GM18867 (cell line): ENCODE measurements around the gene TGFBR2.

Experiments used
- ATAC-seq: cut with Tn5 transposase; IDR thresholded peaks from one replicate; pipeline ENCODE4 v1.9.1; 2021; ENCODE audit warnings: mild to moderate bottlenecking, moderate library complexity; ENCODE audit not compliant: unreplicated experiment

The TGFBR2 gene

DNA sequence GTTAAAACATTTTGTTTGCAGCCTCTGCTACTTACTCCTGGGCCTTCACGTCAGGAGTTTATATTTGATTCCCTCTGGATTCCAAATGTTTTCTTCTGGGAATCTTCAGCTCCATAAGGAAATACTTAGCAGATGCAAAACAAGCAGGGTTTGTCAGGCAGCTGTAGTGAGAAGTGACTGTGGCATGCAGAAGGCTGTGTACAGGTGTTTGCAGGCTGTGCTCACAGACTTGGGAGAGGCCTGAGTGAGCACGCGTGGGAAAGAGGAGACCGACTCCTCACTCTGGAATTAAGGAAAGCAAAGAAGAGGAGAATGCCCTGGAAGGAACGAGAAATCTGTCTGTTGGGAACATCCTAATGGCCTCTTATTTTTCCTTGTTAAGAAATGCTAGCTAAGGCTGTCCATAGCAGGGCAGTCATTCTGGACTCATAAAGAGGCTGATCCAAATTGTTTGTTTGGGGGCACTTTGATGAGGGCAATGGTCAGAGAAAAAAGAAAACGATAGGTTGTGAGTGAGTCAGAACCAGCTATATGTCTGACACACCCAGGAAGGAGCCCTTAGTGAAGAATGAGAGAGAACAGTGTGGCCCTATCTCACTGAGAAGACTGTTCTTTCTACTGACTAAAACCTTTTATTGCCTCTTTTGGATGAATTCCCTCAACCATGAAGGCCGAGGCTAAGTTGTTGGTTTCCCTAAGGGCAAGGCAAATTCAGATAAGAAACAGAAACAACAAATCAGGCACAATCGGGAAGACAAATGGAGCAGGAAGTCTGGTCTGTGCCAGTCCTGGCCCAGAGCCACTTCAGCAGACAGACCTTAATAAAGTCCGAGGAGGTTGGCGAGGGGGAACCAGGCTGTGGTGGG, 82.6 kb downstream of the TGFBR2 start:
- no peak for ATAC-seq

GRCh38 chr3:30690199-30690598, 83.8 kb downstream of the TGFBR2 start:
- ATAC-seq, result no peak

DNA sequence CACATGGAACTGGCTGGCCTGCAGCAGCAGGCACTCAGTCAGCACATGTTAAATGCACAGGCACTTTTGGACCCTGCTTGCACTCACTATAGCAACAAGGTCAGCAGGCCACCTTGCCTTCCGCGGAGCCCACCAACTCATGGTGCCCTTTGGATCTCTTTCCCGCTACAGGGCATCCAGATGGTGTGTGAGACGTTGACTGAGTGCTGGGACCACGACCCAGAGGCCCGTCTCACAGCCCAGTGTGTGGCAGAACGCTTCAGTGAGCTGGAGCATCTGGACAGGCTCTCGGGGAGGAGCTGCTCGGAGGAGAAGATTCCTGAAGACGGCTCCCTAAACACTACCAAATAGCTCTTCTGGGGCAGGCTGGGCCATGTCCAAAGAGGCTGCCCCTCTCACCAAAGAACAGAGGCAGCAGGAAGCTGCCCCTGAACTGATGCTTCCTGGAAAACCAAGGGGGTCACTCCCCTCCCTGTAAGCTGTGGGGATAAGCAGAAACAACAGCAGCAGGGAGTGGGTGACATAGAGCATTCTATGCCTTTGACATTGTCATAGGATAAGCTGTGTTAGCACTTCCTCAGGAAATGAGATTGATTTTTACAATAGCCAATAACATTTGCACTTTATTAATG, 85.0 kb downstream of the TGFBR2 start:
- ATAC-seq, result no peak

GRCh38 chr3:30691944-30692343, 85.5 kb downstream of the TGFBR2 start:
- ATAC-seq, result no peak

DNA sequence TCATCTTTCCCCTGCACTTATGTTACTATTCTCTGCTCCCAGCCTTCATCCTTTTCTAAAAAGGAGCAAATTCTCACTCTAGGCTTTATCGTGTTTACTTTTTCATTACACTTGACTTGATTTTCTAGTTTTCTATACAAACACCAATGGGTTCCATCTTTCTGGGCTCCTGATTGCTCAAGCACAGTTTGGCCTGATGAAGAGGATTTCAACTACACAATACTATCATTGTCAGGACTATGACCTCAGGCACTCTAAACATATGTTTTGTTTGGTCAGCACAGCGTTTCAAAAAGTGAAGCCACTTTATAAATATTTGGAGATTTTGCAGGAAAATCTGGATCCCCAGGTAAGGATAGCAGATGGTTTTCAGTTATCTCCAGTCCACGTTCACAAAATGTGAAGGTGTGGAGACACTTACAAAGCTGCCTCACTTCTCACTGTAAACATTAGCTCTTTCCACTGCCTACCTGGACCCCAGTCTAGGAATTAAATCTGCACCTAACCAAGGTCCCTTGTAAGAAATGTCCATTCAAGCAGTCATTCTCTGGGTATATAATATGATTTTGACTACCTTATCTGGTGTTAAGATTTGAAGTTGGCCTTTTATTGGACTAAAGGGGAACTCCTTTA, 86.2 kb downstream of the TGFBR2 start:
- ATAC-seq, result no peak

- ATAC-seq, result peak; percentile 95
Measured at GRCh38 chr3:30693470-30694120, 87.2 kb downstream of the TGFBR2 start.

DNA sequence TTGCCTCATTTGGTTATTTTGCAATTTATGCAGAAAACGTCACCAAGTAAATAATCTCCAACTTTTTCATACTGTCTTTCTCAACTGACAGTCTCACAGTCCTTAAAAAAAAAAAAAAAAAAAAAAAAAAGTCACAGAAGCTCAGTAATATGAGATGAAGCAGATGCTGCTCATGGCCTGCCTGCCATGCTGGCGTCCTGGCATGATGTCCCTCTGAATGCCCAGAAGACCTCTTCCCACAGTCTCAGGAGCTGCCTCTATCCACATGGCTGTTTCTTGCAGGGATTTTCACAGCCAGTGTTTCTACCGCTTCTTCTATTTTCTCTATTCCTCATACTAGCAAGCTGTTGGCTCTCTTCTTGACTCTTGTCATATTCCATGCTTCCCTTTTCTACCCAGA, 87.7 kb downstream of the TGFBR2 start:
- ATAC-seq, result no peak

GRCh38 chr3:30694668-30695067, 88.3 kb downstream of the TGFBR2 start:
- no peak for ATAC-seq

DNA sequence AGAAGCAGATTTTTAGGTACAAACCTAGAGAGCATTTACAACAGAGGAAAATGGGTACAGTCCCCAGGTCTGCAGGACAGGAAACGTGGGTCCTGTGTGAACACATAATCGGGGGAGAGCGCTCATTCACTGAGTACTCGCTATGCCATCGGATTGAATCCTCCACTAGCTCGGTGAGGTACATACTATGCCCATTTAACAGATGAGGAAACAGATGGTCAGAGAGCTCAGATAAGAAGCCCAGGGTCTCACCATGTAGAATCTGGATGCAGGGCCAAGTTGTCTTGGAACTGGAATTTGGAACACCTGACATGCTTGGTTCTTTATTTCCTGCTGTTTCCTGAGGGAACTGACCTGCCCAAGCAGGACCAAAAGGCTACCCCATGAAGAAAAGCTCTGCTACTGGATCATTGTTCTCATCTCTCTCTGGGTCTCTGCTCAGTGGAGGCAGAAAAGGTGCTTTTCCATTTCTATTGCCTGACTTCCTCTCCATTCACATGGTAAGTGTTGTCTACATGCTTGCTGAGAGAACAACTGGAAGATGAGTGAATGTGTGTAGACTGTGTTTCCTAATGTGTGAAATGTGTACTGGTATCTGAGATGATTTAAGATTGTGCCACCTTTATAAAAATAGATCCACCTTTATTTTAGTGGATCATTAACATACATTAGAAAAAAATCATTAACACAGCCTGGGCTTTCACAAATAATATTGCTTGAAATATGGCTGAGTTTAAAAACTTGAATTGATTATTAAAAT, 89.1 kb downstream of the TGFBR2 start:
- no peak for ATAC-seq

DNA sequence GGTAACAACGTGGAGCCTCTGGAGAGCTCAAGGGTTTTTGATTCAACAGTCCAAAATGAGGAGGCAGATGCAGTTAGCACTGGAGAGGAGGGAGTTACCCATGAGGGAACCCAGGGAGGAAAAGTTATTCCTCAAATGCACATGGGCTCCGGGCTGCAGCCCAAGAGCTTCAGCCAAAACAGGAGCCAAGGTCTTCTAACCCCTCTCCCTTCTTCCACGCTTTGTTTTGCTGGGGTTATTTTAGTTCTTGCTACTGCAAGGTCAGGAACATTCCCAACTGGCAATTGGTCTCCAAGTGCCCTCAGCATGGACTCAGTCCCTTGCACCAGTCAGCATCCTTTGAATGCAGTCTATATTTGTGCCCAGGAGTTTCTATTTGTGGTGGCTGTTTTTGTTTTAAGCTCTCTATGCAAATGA, 90.0 kb downstream of the TGFBR2 start:
- ATAC-seq, result no peak

DNA sequence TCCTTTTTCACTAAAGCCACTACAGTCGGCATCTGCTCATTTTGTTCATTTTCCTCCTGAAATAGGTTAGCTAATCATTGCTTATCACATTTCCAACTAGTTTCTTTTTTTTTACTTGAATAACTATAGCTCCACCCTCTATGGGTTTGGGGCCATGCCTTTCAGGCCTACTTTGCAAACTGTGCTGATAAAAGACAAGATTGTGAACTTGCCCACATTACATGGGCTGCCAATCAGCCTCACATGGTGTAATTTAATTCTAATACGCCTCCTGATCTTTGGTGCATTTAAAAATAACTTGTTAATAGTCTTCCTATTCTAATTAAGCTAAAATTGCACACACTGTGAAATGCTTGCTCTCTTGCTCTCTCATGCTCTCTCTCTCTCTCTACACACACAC, 90.5 kb downstream of the TGFBR2 start:
- ATAC-seq, result no peak

- no peak for ATAC-seq
Measured at GRCh38 chr3:30698549-30698948, 92.1 kb downstream of the TGFBR2 start.

DNA sequence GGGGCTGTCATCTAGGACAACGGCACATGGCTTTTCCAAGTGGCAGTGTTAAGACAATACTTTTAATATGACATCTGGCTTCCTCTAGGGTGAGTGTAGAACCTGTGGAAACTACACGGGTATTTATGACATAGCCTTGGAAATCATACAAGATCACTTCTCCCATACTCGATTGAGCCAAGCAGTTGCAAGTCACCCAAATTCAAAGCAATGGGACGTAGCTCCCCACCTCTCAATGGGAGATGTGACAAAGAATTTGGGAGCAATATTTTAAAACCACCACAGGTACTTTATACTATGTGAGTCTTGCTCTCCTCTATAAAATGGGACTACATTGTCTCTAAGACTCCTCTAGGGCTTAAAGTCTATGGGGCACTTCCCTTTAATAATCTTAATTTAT, 93.5 kb downstream of the TGFBR2 start:
- ATAC-seq, result no peak

GRCh38 chr3:30700702-30701321, 94.4 kb downstream of the TGFBR2 start:
- no peak for ATAC-seq

- no peak for ATAC-seq
Measured at GRCh38 chr3:30702038-30702827, 95.8 kb downstream of the TGFBR2 start.

DNA sequence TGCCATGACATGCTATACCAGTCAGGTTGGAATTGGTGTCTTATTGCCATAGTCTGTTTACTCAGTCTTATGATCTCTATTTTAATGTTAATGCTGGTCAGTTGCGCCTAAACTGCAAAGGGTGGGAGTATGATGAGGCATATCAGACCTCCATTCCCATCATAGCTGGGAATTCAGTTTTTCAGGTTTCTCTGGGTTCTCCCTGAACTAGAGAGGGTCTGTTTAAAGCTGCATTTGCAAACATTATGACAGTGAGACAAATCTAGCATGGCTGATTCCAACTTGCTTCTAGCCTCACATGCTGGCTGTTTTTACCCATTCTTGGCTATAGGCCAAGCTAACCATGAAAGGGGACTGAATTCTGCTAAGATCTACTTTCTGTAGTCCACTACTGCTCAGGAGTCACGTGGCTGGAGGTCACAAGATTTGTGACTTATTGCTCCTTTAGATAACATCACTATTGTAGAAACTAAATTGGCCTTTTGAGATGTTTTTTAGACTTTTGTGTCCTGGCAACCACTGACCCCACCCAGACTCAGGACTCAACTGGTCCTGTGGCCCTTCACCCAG, 96.5 kb downstream of the TGFBR2 start:
- no peak for ATAC-seq

GRCh38 chr3:30704931-30705890, 98.8 kb downstream of the TGFBR2 start:
- ATAC-seq, result no peak

DNA sequence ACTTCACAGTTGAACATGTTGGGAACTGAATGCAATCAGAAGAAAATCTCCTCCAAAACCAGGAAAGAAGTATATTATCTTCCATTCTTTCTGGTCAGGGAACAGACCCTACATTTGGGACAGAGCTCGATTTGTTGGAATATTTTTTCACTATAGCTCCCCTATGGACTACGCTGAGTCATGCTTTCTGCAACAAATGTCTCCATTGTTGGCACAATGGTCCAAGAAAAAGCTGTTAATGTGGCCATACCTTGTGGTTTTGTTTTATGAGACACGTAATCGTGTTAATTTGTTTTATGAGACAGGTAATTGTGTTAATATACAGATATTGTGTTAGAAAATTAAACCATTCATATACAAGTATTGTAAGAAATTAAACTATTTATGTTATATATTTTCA, 101.4 kb downstream of the TGFBR2 start:
- ATAC-seq, result no peak
